A673 (cell line): ENCODE measurements around the gene ZNF844.

Experiments
- EZH2 ChIP-seq: fragments of 200-600 bp; sonication (generic); IDR thresholded peaks from 2 replicates; pipeline ENCODE4 v1.6.1; 2017; ENCODE audit warnings: borderline replicate concordance, low read depth, mild to moderate bottlenecking, mixed read lengths, antibody characterized with exemption, low read length; ENCODE audit not compliant: poor library complexity, severe bottlenecking
- TF ChIP-seq, protein P1 (sequence below): fragments of 300-800, 200-600 bp; sonication (generic); conservative IDR thresholded peaks from 2 replicates; pipeline ENCODE4 v1.5.1; 2017; ENCODE audit warnings: low read depth, mild to moderate bottlenecking, antibody characterized with exemption, low read length, moderate library complexity, mixed read lengths

DNA sequence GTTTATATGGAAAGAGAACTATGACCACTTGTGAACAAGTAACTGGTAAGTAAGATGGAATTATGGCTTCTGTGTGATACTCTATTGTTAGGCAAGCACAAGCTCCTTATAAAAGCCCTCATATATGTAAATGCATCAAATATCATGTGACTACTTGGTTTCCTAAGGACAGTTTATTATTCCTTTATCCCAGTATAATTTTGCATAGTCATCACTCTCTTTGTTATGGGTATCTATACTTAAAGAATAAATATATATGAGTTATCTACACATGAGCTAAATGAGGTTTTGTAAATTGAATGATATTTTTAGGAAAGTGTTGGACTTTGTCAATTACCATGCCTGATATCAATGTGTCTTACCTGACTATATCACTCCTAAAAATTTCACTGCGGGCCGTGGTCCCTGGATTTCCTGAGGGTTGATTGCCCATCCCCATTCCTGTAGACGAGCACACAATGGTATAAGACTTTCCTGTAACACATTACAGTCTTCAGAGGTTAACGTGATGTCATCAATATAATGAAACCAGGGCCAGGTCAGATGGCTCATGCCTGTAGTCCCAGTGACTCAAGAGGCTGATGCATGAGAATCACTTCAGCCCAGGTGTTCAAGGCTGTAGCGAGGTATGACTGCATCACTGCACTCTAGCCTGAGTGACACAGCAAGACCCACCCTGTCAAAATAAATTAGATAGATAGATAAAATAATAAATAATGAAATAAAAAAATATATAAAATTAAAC lies 20.7 kb downstream of the ZNF844 start:
- TF ChIP-seq, protein P1, sequence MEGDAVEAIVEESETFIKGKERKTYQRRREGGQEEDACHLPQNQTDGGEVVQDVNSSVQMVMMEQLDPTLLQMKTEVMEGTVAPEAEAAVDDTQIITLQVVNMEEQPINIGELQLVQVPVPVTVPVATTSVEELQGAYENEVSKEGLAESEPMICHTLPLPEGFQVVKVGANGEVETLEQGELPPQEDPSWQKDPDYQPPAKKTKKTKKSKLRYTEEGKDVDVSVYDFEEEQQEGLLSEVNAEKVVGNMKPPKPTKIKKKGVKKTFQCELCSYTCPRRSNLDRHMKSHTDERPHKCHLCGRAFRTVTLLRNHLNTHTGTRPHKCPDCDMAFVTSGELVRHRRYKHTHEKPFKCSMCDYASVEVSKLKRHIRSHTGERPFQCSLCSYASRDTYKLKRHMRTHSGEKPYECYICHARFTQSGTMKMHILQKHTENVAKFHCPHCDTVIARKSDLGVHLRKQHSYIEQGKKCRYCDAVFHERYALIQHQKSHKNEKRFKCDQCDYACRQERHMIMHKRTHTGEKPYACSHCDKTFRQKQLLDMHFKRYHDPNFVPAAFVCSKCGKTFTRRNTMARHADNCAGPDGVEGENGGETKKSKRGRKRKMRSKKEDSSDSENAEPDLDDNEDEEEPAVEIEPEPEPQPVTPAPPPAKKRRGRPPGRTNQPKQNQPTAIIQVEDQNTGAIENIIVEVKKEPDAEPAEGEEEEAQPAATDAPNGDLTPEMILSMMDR: no peak
- no peak for TF ChIP-seq EZH2
